GM18508 (cell line): Measurements from ENCODE around the gene PPP1R14C.
"Not testable (repeated sequence)": the region's sequence is repeated elsewhere in the genome, so short reads cannot be mapped to it uniquely, and the experiment has no call there.

Experiments used
- ATAC-seq: cut with Tn5 transposase; IDR thresholded peaks from one replicate; pipeline ENCODE4 v1.9.1; 2021; ENCODE audit warnings: moderate number of reproducible peaks; ENCODE audit not compliant: insufficient read depth, unreplicated experiment

The PPP1R14C gene

GRCh38 chr6:150137711-150138110 is 5.1 kb upstream of the PPP1R14C start:
- ATAC-seq: not testable (repeated sequence)

GRCh38 chr6:150138638-150139037 is 4.2 kb upstream of the PPP1R14C start:
- no peak for ATAC-seq

GRCh38 chr6:150139533-150139932 is 3.3 kb upstream of the PPP1R14C start:
- no peak for ATAC-seq

- no peak for ATAC-seq
These were observed 2.4 kb upstream of the PPP1R14C start for GRCh38 chr6:150140236-150140969.

- no peak for ATAC-seq
These were observed 661 bp upstream of the PPP1R14C start for GRCh38 chr6:150142097-150142669.

GRCh38 chr6:150143516-150144293 is 861 bp downstream of the PPP1R14C start:
- no peak for ATAC-seq

- no peak for ATAC-seq
These were observed 1.5 kb downstream of the PPP1R14C start for GRCh38 chr6:150144294-150144868.

- no peak for ATAC-seq
These were observed 2.6 kb downstream of the PPP1R14C start for GRCh38 chr6:150145427-150145826.

- no peak for ATAC-seq
These were observed 3.0 kb downstream of the PPP1R14C start for GRCh38 chr6:150145830-150146229.

- no peak for ATAC-seq
These were observed 3.6 kb downstream of the PPP1R14C start for GRCh38 chr6:150146436-150146835.

GRCh38 chr6:150149146-150149545 is 6.3 kb downstream of the PPP1R14C start:
- ATAC-seq: no peak

GRCh38 chr6:150150458-150150820 is 7.6 kb downstream of the PPP1R14C start:
- ATAC-seq: no peak

GRCh38 chr6:150150821-150151646 is 8.2 kb downstream of the PPP1R14C start:
- no peak for ATAC-seq

- ATAC-seq: no peak
These were observed 10.3 kb downstream of the PPP1R14C start for GRCh38 chr6:150152891-150153876.

GRCh38 chr6:150153905-150154492 is 11.2 kb downstream of the PPP1R14C start:
- no peak for ATAC-seq

GRCh38 chr6:150156460-150156859 is 13.6 kb downstream of the PPP1R14C start:
- ATAC-seq: no peak

- no peak for ATAC-seq
These were observed 14.2 kb downstream of the PPP1R14C start for GRCh38 chr6:150157081-150157480.

- no peak for ATAC-seq
These were observed 16.9 kb downstream of the PPP1R14C start for GRCh38 chr6:150159757-150160156.

- ATAC-seq: no peak
These were observed 21.1 kb downstream of the PPP1R14C start for GRCh38 chr6:150163970-150164369.
